Renal pelvis (tissue), 4 donors: ENCODE data around the gene NISCH. TPM values are rescaled to one million over a fixed set of nuclear protein-coding genes. Genes with fewer than 3 reads are reported as not detected.

Experiments
- DNase-seq: peaks from one replicate; pipeline ENCODE4 v3.0.0-alpha.2; 2013
- polyA plus RNA-seq, 3 donors: library from polyadenylated mRNA; unstranded; fragments of 120-200 nt; gene quantifications; one replicate each; pipeline ENCODE4 v1.2.1, GENCODE V29; 2013; ENCODE audit not compliant: insufficient read length in 3 of 3

NISCH gene
- polyA plus RNA-seq, 3 donors = 112 to 148 (median 133) TPM

- DNase-seq = peak; percentile 98
Observed at GRCh38 chr3:52536369-52537164, 81.2 kb downstream of the NISCH start, which contains the start of gene UQCC5. Gene UQCC5, plus strand, starts transcription at chr3:52536605. Its CDS starts 151 bp downstream, at chr3:52536756.

GRCh38 chr3:52537165-52537620 lies 81.8 kb downstream of the NISCH start:
- DNase-seq = no peak

- no peak for DNase-seq
Observed at GRCh38 chr3:52537726-52538421, 82.5 kb downstream of the NISCH start.

DNA sequence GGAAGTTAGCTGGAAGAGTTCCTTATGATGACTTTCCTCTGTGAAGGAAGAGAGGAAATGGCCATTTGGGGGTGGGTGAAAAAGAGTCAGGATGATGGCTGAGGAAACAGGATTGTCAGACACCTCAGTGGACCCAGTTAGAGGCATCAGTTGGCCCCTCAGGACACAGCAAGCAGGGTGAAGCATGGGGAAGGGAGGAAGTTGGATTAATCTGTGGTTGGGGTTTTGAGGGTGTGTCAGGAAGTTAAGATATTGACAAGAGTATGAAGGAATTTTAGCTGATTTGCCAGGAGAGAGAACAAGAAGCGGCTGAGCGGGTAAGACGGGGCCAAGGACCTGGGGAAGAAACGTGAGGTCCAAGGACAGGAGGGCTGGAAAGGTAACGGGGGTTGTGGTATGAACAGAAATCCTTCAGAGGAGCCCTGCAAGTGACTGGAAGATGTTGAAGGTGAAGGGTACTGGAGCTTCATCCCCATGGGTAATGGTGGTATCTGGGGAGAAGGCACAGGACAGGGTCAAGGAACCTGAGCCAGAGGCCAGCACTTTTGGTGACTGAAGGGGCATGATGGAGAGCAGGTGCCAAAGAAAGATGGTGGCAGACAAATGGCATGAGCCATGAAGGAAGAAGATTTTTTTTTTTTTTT lies 83.7 kb downstream of the NISCH start:
- DNase-seq = no peak

- DNase-seq = no peak
Observed at GRCh38 chr3:52541050-52541449, 85.6 kb downstream of the NISCH start.

Other genes with a start within 250 kb of the NISCH start
- gene TLR9, start 230.0 kb upstream of the NISCH start, polyA plus RNA-seq = under 1 TPM; 0.09 to 0.36 (median 0.28) TPM
- gene TWF2, start 216.4 kb upstream of the NISCH start, polyA plus RNA-seq = 10 to 100 TPM; 29.6 to 38.3 (median 35.9) TPM
- 10 to 100 TPM; 18.1 to 19.9 (median 19.0) TPM for gene PPM1M, start 209.8 kb upstream of the NISCH start, polyA plus RNA-seq
- 10 to 100 TPM; 92.6 to 93.6 (median 92.9) TPM for gene WDR82, start 177.0 kb upstream of the NISCH start, polyA plus RNA-seq
- gene GLYCTK, start 167.8 kb upstream of the NISCH start, polyA plus RNA-seq = 10 to 100 TPM; 44.4 to 49.3 (median 45.8) TPM
- gene DNAH1, start 139.3 kb upstream of the NISCH start, polyA plus RNA-seq = 10 to 100 TPM in 2 of 3 donors, 1 to 10 TPM in 1; 8.2 to 15.9 (median 13.6) TPM
- gene BAP1, start 45.6 kb upstream of the NISCH start, polyA plus RNA-seq = 10 to 100 TPM; 81.6 to 89.2 (median 82.3) TPM
- 10 to 100 TPM in 2 of 3 donors, 1 to 10 TPM in 1; 7.6 to 13.0 (median 10.8) TPM for gene PHF7, start 44.9 kb upstream of the NISCH start, polyA plus RNA-seq
- 10 to 100 TPM; 30.0 to 34.1 (median 32.7) TPM for gene SEMA3G, start 10.5 kb upstream of the NISCH start, polyA plus RNA-seq
- 1 to 10 TPM; 6.8 to 7.2 (median 7.0) TPM for gene TNNC1, start 1.6 kb upstream of the NISCH start, polyA plus RNA-seq
- 10 to 100 TPM; 40.7 to 46.6 (median 45.0) TPM for gene STAB1, start 39.7 kb downstream of the NISCH start, polyA plus RNA-seq
- 100 to 1,000 TPM; 138 to 202 (median 154) TPM for gene NT5DC2, start 78.3 kb downstream of the NISCH start, polyA plus RNA-seq
- gene UQCC5, start 81.0 kb downstream of the NISCH start, polyA plus RNA-seq = 10 to 100 TPM; 20.5 to 23.9 (median 23.6) TPM
- gene PBRM1, start 230.3 kb downstream of the NISCH start, polyA plus RNA-seq = 10 to 100 TPM; 56.4 to 60.4 (median 59.4) TPM
- 100 to 1,000 TPM in 2 of 3 donors, 10 to 100 TPM in 1; 92.6 to 111 (median 106) TPM for gene GNL3, start 230.4 kb downstream of the NISCH start, polyA plus RNA-seq